Right lobe of liver (tissue), 6 donors: ENCODE results near the gene MYO18A. TPM values are rescaled to one million over a fixed set of nuclear protein-coding genes. Genes with fewer than 3 reads are reported as not detected.

Source experiments
- ATAC-seq, 4 donors: fragments of 200-7000 bp; cut with Tn5 transposase; one replicate each; pipeline ENCODE4 v1.9.1; 2020; ENCODE audit warnings: mild to moderate bottlenecking in 4 of 4, moderate library complexity in 4 of 4
- DNase-seq, 3 donors: peaks; one replicate each; pipeline ENCODE4 v3.0.0-alpha.2; 2020
- H3K27ac ChIP-seq, 3 donors: fragments of 200-600 bp; one replicate each; pipeline ENCODE4 v1.8.0; 2022
- H3K27me3 ChIP-seq, 2 donors: fragments of 200-600 bp; one replicate each; pipeline ENCODE4 v1.8.0; 2022
- H3K36me3 ChIP-seq, 4 donors: fragments of 200-600 bp; sonication (generic) in 1 of 4; one replicate each; pipeline versions ENCODE4 v1.5.1 to v1.8.0; 2017 to 2022; ENCODE audit warnings: control low read depth in 1 of 4
- H3K4me1 ChIP-seq, 4 donors: fragments of 200-600 bp; sonication (generic) in 1 of 4; one replicate each; pipeline versions ENCODE4 v1.5.1 to v1.8.0; 2017 to 2022; ENCODE audit warnings: control low read depth in 1 of 4
- H3K4me3 ChIP-seq, 3 donors: fragments of 200-600 bp; one replicate each; pipeline ENCODE4 v1.8.0; 2022
- H3K9me3 ChIP-seq, 4 donors: fragments of 200-600 bp; sonication (generic) in 1 of 4; one replicate each; pipeline versions ENCODE4 v1.5.1 to v1.8.0; 2017 to 2022; ENCODE audit warnings: control low read depth in 1 of 4
- CTCF ChIP-seq, 4 donors: fragments of 200-600 bp in 3 of 4; fragments of 450-650 bp in 1 of 4; IDR thresholded peaks; one replicate each; pipeline versions ENCODE4 v1.5.1 to v1.8.0; 2016 to 2022; ENCODE audit warnings: antibody characterized with exemption in 4 of 4, mild to moderate bottlenecking in 2 of 4
- POLR2A ChIP-seq: fragments of 450-650 bp; IDR thresholded peaks from one replicate; pipeline ENCODE4 v1.6.1; 2017; ENCODE audit warnings: antibody characterized with exemption, mild to moderate bottlenecking
- WGBS: methylation state at CpG from one replicate; pipeline ENCODE4 v1.1.6; 2018; ENCODE audit warnings: low coverage, low lambda C conversion rate; ENCODE audit not compliant: insufficient coverage; ENCODE audit errors: missing lambda C conversion rate; 5-methylcytosine and 5-hydroxymethylcytosine counted together
- intact Hi-C, 2 donors: fragments of 100-400 bp; cut with DNase I; formaldehyde crosslinking; loops; one replicate each; pipeline versions ENCODE4 v1.11.2 to v1.14.1; 2022
- total RNA-seq, 6 experiments: library from RNA; depleted of rRNA in 2 of 6; stranded (reverse); fragments of >200 nt in 2 of 6; fragmentation: NEBNext Ultra II Directional in 3 of 6; extraction: Animal tissue kit (Norgen Biotek cat#: 25700) in 3 of 6; gene quantifications; one replicate each; pipeline versions ENCODE4 v1.1.0 to v1.2.4, GENCODE V29; 2016 to 2023
- donor health status: DM: no; HTN: yes; CAD: no.
- donor health status: DM: no; HTN: no; CAD: no.
- donor health status: DM: no; HTN: no; CAD: no.
- donor health status: DM: no; HTN: yes; CAD: no.
- donor health status: DM: no; HTN: yes; CAD: no.

The MYO18A gene
- total RNA-seq, 6 experiments from 2014 or later: 50.1 to 98.2 (median 81.8) TPM

- 67% methylated on average over 2 of the region's 2 CpGs for WGBS
- ATAC-seq (no peak), DNase-seq (no peak)
- H3K36me3 ChIP-seq: peaks cover 0 to 6% (median 0%) of the 10 kb centered on the region in 4 donors
- H3K9me3 ChIP-seq: no peaks in the 10 kb centered on the region
- H3K4me3 ChIP-seq: no peak overlapping the region
- no peaks in the 10 kb centered on the region for H3K27me3 ChIP-seq
- peaks cover 0 to 71% (median 14%) of the 10 kb centered on the region in 4 donors for H3K4me1 ChIP-seq
- TF ChIP-seq CTCF (IDR thresholded peaks at IDR 0.05) (no peak), POLR2A (no peak)
- H3K27ac ChIP-seq: no peak overlapping the region
- intact Hi-C loops: loop anchor here in 1 of 2 donors (5.0 to 10.0 kb wide), 2 partner anchors 68 to 146 kb away; partner anchors contain the start of gene NUFIP2
These were observed 33.7 kb downstream of the MYO18A start for GRCh38 chr17:29146369-29146972.

GRCh38 chr17:29145289-29146073 is 34.7 kb downstream of the MYO18A start:
- peaks cover 0 to 73% (median 17%) of the 10 kb centered on the region in 4 donors for H3K4me1 ChIP-seq
- H3K36me3 ChIP-seq: peaks cover 0 to 6% (median 0%) of the 10 kb centered on the region in 4 donors
- H3K27me3 ChIP-seq: no peaks in the 10 kb centered on the region
- intact Hi-C loops: loop anchor here in 1 of 2 donors (5.0 to 10.0 kb wide), 2 partner anchors 69 to 147 kb away; partner anchors contain the start of gene NUFIP2
- H3K27ac ChIP-seq: peak overlapping the region in 2 of 3 donors; percentile 17 to 27
- WGBS: 27% methylated on average over 10 of the region's 12 CpGs
- TF ChIP-seq POLR2A (no peak), CTCF (IDR thresholded peaks at IDR 0.05) (peak; percentile 58 to 69 (median 59))
- no peak overlapping the region for H3K4me3 ChIP-seq
- ATAC-seq (peak; percentile 38 to 50 (median 44)), DNase-seq (peak in 1 of 3 donors; percentile 61)
- no peaks in the 10 kb centered on the region for H3K9me3 ChIP-seq

GRCh38 chr17:29143894-29144293 is 36.3 kb downstream of the MYO18A start:
- Histone ChIP-seq H3K27me3 (no peaks in the 10 kb centered on the region), H3K4me1 (peaks cover 0 to 73% (median 20%) of the 10 kb centered on the region in 4 donors), H3K27ac (no peak overlapping the region), H3K36me3 (peaks cover 0 to 6% (median 0%) of the 10 kb centered on the region in 4 donors), H3K4me3 (no peak overlapping the region), H3K9me3 (no peaks in the 10 kb centered on the region)
- intact Hi-C loops: loop anchor here in 1 of 2 donors (10.0 kb wide), 1 partner anchor 71 kb away; no protein-coding TSS in a partner anchor
- ATAC-seq: peak; percentile 35 to 46 (median 46)
- DNase-seq: peak; percentile 55 to 76 (median 65)
- peak; percentile 34 to 52 (median 38) for TF ChIP-seq CTCF (IDR thresholded peaks at IDR 0.05)
- TF ChIP-seq POLR2A: no peak
- WGBS: 23% methylated on average over 2 of the region's 2 CpGs

- TF ChIP-seq POLR2A (no peak), CTCF (IDR thresholded peaks at IDR 0.05) (no peak)
- no peak overlapping the region for H3K4me3 ChIP-seq
- WGBS: 57% methylated on average over 1 of the region's 4 CpGs
- H3K36me3 ChIP-seq: peaks cover 0 to 10% (median 0%) of the 10 kb centered on the region in 4 donors
- ATAC-seq (no peak), DNase-seq (no peak)
- peaks cover 0 to 66% (median 21%) of the 10 kb centered on the region in 4 donors for H3K4me1 ChIP-seq
- peak overlapping the region; percentile 25 to 67 (median 30) for H3K27ac ChIP-seq
- intact Hi-C loops: loop anchor here in 1 of 2 donors (10.0 kb wide), 1 partner anchor 73 kb away; no protein-coding TSS in a partner anchor
- H3K27me3 ChIP-seq: no peaks in the 10 kb centered on the region
- no peaks in the 10 kb centered on the region for H3K9me3 ChIP-seq
These were observed 38.7 kb downstream of the MYO18A start for GRCh38 chr17:29141514-29141876.
